Measurements from ENCODE around the gene PDE4D.
A peak's percentile ranks its signal among the peaks of the same experiment; 100 is the strongest.
"Not testable (repeated sequence)": the region's sequence is repeated elsewhere in the genome, so short reads cannot be mapped to it uniquely, and the experiment has no call there.

PDE4D gene

DNA sequence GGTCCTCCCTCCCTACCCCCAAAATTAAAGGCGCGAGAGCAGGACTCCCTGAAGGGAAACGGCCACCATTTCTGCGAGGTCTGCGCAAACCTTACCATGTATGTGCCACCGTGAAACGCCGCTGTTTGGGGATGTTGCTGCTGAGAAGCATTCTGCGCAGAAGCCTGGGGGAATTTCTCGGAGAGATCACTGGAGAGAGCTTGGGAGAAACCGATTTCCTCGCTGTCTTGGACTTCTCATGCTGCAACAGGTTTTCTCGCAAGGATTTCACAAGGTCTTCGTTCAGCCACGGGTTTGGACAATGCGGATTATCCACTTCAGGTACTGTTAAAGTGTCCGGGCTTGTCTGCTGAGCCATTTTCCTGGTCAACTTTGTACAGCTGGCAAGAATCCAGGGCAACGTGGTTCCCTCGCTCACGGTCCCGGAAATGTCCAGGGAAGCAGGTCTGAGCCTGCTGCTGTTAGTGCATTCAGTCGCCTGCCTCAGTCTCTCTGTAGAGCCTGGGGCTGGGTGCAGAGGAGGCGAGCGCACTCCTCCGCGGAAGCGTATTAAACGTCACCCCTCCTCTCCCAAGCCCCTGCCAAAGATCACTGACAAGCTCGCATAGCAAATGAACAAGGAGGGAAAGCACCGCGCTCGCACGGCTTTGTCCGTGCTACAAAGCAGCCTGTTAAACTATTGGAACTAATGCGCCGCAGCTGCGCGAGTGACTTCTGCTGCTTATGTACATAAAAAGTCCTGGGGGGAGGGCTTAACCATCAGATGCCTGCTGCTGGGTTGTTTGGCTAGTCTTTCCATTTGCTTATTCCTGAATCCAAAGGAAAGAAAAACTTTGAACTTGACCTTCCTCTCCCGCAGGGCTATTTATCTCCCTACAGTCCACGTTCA lies 125.1 kb downstream of the PDE4D start:
- no peak for DNase-seq (ENCODE audit: low read depth)

DNA sequence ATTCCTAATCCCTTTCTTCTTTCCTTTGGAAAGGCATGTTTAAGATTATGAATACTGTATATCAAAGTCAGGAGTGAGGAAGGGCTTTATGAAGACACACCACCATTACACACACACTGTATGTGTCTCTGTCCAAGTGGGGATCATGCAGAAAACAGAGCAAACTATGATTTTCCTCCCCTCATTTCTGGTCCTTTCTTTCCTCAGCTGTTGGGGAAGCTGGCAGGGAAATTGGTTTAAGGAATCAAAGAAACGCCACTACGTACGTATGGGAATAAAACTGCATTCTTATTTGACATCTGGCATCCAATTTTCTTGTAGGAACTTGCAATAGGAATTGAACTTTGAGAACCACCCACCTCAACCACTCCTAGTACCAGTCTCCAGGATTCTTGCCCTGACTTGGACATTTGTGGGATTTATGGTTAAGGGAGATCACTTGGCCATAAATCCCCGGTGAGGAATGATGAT lies 125.8 kb downstream of the PDE4D start:
- DNase-seq (ENCODE audit: low read depth) = no peak

GRCh38 chr5:59767211-59767605 lies 126.3 kb downstream of the PDE4D start:
- no peak for DNase-seq (ENCODE audit: low read depth)

DNA sequence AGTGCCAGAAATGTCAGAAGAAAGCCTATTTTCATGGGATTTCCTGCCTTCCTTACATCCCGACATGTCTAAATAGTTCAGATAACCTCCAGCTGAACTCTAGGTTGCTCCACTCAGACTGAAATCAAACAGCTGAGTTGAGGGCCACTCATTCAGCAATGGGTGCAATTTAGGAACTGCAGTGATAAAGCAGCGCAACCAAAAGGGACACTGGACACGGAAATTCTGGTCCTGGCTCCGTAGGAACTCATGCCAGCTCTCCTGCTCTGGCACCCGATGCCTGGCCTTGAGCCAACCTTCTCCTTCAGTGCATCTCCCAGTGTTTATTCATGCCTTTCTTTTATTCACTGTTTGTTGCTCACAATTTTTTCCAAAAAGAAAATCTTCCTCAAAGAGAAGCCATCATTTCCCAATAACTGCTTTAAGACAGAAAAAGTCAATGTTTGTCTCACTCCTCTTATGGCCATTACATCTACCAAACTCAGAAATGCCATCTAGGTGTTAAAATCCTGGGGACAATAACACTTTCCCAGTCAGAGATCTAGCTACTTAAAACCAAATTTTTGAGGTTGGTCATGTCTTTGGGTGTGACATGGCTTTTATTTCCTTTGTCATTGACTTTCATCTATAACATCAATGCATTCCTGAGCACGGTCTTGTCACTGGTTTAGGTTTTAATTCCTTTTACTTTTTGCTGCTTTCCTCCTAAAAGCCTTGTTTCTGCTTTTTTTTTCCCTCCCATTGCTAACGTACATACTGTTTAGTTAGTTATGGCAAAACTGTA lies 126.9 kb downstream of the PDE4D start:
- DNase-seq (ENCODE audit: low read depth) = no peak

DNA sequence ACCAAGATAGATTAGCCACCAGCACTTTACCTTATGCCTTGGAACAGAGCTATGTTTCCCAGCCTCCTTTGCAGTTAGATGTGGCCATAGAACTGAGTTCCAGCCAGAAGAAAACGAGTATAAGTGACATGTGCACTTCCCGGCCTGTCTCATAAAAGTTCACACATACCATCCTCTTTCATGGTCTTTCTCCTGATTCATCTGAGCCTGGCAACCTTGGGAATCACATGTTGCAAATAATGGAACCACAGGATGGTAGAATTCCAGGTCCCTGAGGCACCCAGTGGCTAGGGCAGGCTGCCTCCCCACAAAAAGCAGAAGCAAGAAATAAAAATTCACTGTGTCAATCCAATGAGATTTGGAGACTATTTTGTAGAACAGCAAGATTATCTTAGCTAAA lies 128.1 kb downstream of the PDE4D start:
- DNase-seq (ENCODE audit: low read depth) = no peak

GRCh38 chr5:59764361-59764760 lies 129.2 kb downstream of the PDE4D start:
- no peak for DNase-seq (ENCODE audit: low read depth)

- DNase-seq (ENCODE audit: low read depth) = no peak
Measured at GRCh38 chr5:59763541-59763940, 130.0 kb downstream of the PDE4D start.

- DNase-seq (ENCODE audit: low read depth) = not testable (repeated sequence)
Measured at GRCh38 chr5:59762232-59762631, 131.3 kb downstream of the PDE4D start.

GRCh38 chr5:59760785-59761348 lies 132.7 kb downstream of the PDE4D start:
- DNase-seq (ENCODE audit: low read depth) = peak; percentile 24

DNA sequence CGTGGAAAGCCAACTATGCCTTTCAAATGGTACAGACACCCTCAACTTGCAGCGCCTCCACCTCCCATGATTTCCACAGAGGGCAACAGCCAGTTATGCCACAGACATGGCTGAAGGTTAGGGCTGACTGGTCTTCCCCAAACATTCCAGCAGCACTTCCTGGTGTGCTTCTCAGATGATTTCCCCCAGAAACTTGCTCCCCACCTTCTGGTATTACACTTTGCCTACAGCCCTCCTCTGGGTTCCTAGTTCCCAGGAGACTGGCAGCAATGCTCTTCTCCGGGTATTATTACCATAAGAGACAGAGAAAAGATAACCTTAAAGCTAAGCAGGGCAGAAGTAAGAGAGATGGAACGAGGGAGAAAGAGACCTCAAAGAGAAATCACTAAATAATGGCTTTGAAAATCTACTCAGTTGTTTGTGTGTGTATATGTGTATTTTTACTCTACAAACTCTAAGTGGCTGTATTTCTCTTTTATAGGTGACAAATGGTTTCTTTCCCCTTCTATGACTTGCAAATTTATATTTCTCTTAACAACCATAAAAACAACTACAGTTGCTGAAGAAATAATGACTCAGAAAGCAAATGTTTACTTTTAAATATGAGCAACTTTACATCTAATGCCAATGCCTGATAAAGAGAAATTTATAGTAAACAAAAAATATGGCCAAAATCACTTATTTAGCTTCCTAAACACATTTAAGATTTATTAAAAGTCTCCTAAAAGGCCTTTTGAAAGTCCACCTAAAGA lies 133.8 kb downstream of the PDE4D start:
- DNase-seq (ENCODE audit: low read depth) = no peak

GRCh38 chr5:59758566-59758965 lies 135.0 kb downstream of the PDE4D start:
- no peak for DNase-seq (ENCODE audit: low read depth)

- DNase-seq (ENCODE audit: low read depth) = no peak
Measured at GRCh38 chr5:59757442-59757841, 136.1 kb downstream of the PDE4D start.

GRCh38 chr5:59756373-59757035 lies 137.0 kb downstream of the PDE4D start:
- no peak for DNase-seq (ENCODE audit: low read depth)

DNA sequence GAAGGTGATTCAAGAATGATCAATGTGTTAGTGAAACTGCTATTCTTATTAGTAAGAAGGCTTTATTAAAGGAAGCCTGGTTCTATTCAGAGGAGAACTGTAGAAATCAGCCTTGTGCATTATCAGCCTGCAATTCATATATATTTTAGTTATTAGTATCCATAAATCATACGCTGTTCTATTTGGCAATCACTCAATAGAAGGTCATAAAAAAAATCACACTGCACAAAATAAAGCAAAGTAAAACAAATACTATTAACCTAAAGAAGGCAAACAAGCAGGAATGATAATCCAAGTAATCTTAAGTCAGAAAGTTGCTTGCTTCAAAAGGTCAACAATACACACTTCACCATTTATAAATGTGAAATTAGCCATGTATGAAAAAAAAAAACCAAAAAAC lies 138.1 kb downstream of the PDE4D start:
- DNase-seq (ENCODE audit: low read depth) = no peak

GRCh38 chr5:59753599-59753998 lies 139.9 kb downstream of the PDE4D start:
- no peak for DNase-seq (ENCODE audit: low read depth)

DNA sequence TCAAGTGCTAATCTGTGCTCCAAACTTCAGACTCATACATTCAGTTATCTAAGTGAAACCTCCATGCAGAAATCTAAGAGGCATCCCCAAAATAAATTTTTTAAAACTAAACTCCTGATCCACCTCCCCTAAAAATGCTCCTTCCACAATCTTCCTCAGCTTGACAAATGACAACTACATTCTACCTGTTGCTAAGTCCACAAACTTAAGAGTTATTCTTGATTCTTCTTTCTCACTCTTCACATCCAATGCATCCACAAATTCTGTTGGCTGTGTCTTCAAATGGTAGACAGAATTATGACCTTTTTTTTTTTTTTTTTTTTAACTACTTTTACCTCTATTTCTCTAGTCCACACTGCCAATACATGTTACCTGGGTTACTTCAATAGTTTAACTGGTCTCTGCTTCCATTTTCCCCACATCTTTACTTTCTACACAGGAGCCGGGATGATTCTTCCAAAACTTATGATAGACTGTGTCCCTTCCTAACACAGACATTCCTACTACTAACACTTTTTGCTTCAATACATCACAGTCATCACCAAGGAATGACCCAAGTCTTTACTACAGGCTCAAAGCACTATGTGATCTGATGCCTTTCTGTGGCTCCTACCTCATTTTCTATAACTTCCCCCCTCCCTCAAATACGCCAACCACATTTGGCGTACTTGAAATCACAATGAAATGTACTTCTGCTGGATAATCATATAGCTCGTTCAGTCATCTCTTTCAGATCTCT lies 143.6 kb downstream of the PDE4D start:
- no peak for DNase-seq (ENCODE audit: low read depth)

DNA sequence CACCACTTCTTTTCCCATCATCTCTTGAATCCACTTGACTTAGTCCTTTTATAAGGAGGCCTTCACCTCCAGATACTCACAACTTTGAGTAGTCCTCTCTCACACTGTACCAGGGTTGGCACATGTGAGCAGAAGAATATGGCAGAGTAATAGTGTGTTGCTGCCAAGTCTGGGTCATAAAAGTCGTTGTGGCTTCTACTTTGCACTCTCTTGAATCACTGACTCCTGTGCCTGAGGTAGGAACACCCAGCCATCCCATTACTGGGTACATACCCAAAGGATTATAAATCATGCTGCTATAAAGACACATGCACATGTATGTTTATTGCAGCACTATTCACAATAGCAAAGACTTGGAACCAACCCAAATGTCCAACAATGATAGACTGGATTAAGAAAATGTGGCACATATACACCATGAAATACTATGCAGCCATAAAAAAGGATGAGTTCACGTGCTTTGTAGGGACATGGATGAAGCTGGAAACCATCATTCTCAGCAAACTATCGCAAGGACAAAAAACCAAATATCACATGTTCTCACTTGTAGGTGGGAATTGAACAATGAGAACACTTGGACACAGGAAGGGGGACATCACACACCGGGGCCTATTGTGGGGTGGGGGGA lies 145.4 kb downstream of the PDE4D start:
- DNase-seq (ENCODE audit: low read depth) = not testable (repeated sequence)

- peak; percentile 85 for DNase-seq (ENCODE audit: low read depth)
Measured at GRCh38 chr5:59746241-59746765, 147.2 kb downstream of the PDE4D start.

- peak; percentile 64 for DNase-seq (ENCODE audit: low read depth)
Measured at GRCh38 chr5:59745415-59745863, 148.1 kb downstream of the PDE4D start.

- no peak for DNase-seq (ENCODE audit: low read depth)
Measured at GRCh38 chr5:59744531-59744992, 149.0 kb downstream of the PDE4D start.

Measured in GM04504 (cell line).